SK-N-MC (cell line): ENCODE measurements around the gene WNT7A.

Experiments used
- DNase-seq: peaks from one replicate; pipeline ENCODE4 v3.0.0-alpha.2; 2011; ENCODE audit warnings: low read depth, low spot score
- H3K27ac ChIP-seq: fragments of 200-600 bp; sonication (generic); 2 replicates; pipeline ENCODE4 v1.5.1; 2016; ENCODE audit warnings: mixed run types
- H3K36me3 ChIP-seq: fragments of 200-600 bp; sonication (generic); 2 replicates; pipeline ENCODE4 v1.6.1; 2017; ENCODE audit warnings: antibody characterized with exemption, low read length, mixed read lengths; ENCODE audit not compliant: insufficient read depth
- H3K4me3 ChIP-seq: fragments of 200-600 bp; sonication (generic); 2 replicates; pipeline ENCODE4 v1.5.1; 2016
- H3K9ac ChIP-seq: fragments of 200-600 bp; sonication (generic); 2 replicates; pipeline ENCODE4 v1.8.0; 2017; ENCODE audit warnings: mixed run types, mixed read lengths; ENCODE audit not compliant: insufficient read length
- H3K9me3 ChIP-seq: fragments of 200-600 bp; sonication (generic); 2 replicates; pipeline ENCODE4 v1.6.1; 2017; ENCODE audit warnings: low read depth, mild to moderate bottlenecking, antibody characterized with exemption, low read length, moderate library complexity, mixed read lengths
- EZH2 ChIP-seq: fragments of 200-600 bp; sonication (generic); IDR thresholded peaks from one replicate; pipeline ENCODE4 v1.6.1; 2017; ENCODE audit warnings: antibody characterized with exemption
- FOXP2 ChIP-seq: optimal IDR thresholded peaks from 2 replicates; pipeline ENCODE3; 2011; ENCODE audit warnings: mild to moderate bottlenecking, moderate library complexity; ENCODE audit not compliant: insufficient read depth; ENCODE audit errors: extremely low read length, control extremely low read depth
- POLR2AphosphoS5 ChIP-seq: IDR thresholded peaks from 2 replicates; pipeline ENCODE4 v1.6.1; 2012; ENCODE audit warnings: mild to moderate bottlenecking, low read depth, low read length, borderline replicate concordance

The WNT7A gene

DNA sequence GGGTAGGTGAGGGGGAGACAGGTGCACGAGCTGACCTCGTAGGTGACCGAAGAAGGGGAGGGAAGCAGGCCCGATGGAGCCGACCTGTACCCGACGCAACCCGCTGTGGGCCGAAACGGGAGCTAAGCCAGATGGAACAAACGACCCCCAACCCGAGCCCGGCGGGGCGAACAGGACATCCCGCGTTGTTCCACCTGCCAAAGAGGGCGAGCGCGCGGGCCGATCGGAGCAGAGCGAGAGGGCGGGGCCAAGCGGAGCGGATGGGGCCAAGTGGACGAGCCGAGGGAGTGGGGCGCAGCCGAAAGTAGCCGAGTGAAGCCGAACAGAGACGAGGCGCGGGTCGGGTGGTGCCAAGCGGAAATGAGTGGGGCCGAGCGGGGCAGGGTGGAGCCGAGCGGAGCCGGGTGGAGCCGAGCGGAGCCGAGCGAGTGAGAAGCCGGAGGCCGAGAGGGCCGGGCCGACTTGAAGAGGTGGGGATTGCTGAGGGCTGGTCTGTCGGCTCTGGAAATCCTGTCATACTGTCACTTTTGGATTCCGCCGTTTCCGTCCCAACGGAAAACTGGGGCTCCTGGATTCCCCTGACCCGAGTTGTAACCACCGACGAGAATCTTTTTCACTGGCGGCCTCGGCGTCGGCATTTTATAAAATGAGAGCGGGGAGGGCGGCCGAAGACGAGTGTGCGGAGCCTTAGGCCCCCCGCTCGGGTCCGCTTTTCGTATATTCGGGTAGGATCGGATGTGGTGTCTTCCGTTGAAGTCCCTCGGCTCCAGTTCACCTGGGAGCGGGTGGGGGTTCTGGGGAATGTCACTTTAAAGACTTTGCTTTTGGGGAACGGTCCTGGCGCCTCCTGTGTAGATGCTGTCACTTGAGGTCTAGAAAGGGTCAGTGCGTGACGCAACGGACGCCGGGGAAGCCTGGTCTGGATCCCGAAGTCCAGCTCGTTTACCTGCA is 15.6 kb upstream of the WNT7A start:
- TF ChIP-seq FOXP2, result peak; percentile 49
- TF ChIP-seq EZH2, result no peak
- Histone ChIP-seq H3K9ac (peak overlapping the region; percentile 69), H3K36me3 (no peaks in the 10 kb centered on the region), H3K4me3 (peak overlapping the region; percentile 73), H3K9me3 (no peaks in the 10 kb centered on the region), H3K27ac (no peak overlapping the region)
- no peak for DNase-seq

DNA sequence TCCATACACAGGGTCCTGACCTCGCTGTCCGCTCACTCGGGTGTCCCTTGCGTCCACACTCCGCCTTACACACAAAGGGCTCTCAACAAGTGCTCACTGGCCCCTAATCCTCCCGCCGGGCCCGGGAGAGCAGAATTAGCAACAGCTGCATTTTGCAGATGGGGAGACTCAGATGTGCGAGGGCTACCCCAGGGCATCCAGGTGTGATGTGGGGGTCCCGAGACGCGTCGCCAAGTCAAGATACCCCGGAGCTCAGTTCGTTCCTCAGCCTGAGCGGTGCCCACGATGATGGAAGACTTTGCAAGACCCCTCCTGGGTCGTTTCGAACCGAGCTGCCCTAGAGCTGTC is 14.9 kb upstream of the WNT7A start:
- Histone ChIP-seq H3K36me3 (no peaks in the 10 kb centered on the region), H3K9me3 (no peaks in the 10 kb centered on the region), H3K4me3 (peak overlapping the region; percentile 73), H3K27ac (no peak overlapping the region), H3K9ac (no peak overlapping the region)
- TF ChIP-seq FOXP2, result no peak
- TF ChIP-seq POLR2AphosphoS5, result no peak
- TF ChIP-seq EZH2, result no peak
- no peak for DNase-seq

DNA sequence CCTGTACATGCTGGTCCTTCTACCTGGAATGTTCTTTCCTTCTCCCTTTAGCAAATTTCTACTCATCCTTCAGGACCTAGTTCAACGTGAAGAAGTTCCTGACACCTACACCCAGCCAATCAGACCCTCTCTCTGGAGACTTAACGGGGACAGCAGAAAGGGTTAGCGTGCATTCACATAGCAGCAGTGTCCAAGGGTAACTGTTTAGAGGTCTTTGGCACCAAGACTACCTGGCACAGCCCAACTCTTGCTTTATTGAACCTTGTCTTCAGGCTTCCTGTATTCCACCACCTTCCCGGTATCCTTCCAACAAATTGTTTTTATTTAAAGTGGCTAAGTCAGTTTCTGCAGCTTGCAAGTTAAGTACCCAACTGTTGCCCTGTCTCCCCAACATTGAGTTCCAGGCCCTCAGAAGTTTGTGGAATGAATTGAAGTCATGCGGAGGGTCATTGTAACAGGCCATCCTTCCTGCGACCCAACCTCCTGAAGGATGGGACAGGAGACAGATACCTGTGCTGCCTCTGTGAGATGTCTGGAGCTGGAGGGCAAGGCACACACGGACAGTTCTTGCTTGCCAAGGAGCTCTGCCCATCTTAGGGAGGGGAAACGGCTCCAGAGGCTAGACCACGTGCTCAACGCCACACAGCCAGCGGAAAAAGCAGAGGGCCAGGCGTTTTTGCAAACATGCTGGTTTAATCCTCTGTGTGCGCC is 14.4 kb upstream of the WNT7A start:
- H3K4me3 ChIP-seq, result no peak overlapping the region
- no peaks in the 10 kb centered on the region for H3K36me3 ChIP-seq
- no peaks in the 10 kb centered on the region for H3K9me3 ChIP-seq
- H3K9ac ChIP-seq, result no peak overlapping the region
- TF ChIP-seq POLR2AphosphoS5 (no peak), FOXP2 (no peak), EZH2 (no peak)
- DNase-seq, result no peak
- H3K27ac ChIP-seq, result no peak overlapping the region

DNA sequence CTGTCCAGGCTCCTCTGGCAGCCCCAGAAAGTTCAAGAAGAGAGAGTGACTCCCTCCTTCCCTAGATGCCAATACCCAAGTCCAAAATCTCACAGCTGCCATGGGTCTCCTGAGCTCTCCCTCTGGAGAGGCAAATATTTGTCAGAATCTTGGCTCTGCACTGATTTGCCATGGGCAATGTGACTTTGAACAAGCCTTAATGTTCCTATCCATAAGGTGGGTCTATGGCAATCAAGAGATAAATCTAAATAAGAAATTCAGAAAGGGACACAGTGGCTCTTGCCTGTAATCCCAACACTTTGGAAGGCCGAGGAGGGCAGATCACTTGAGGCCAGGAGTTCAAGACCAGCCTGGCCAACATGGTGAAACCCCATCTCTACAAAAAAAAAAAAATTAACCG is 12.4 kb upstream of the WNT7A start:
- DNase-seq, result no peak
- no peaks in the 10 kb centered on the region for H3K9me3 ChIP-seq
- H3K4me3 ChIP-seq, result no peak overlapping the region
- no peak for TF ChIP-seq FOXP2
- no peak for TF ChIP-seq POLR2AphosphoS5
- TF ChIP-seq EZH2, result no peak
- H3K36me3 ChIP-seq, result no peaks in the 10 kb centered on the region
- H3K9ac ChIP-seq, result no peak overlapping the region
- H3K27ac ChIP-seq, result no peak overlapping the region

DNA sequence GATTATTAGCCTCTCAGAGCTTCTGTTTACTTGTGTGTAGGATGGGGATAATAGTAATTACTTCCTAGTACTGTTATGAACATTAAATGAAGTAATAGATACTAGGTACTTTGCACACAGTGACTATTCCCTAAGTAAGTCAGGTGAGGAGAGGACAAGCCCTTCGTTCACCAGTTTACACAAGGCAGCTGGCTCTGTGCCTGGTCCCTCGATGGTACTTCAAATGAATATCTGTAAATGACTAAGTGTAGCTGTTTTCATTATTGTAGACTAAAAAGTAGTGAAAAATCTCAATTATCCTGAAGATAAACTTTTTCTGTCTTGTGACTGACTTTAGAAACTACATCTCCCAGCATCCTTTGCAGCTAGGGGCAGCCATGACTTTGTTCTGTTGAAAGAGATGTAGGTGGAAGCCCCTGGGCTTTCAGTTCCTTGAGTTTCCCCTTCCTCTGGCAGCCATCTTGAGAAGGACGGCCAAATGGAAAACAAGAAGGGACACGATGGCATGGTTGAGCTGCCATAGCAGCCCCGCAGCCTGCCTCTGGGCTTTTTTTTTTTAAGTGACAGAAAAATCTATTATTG is 11.7 kb upstream of the WNT7A start:
- no peak for DNase-seq
- TF ChIP-seq EZH2, result no peak
- no peak for TF ChIP-seq FOXP2
- no peak for TF ChIP-seq POLR2AphosphoS5
- H3K36me3 ChIP-seq, result no peaks in the 10 kb centered on the region
- H3K9ac ChIP-seq, result no peak overlapping the region
- H3K4me3 ChIP-seq, result no peak overlapping the region
- no peaks in the 10 kb centered on the region for H3K9me3 ChIP-seq
- no peak overlapping the region for H3K27ac ChIP-seq

DNA sequence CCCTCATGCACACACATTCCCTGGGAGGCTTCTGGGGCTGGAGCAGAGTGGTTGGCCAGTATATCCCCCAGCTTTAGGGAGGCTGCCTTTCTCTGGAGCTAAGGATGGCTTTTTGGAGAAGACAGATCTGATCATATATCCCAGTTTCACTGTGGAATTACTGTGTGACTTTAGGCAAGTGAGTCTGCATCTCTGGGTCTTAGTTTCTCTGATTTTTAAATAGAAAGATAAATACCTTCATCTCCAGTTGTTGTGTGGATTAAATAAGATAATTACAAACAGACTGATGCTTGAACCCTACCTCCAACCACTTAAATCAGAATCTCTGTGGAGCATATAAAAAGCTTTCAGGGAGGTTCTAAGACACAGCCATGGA is 11.1 kb upstream of the WNT7A start:
- DNase-seq, result no peak
- TF ChIP-seq POLR2AphosphoS5, result no peak
- no peak for TF ChIP-seq EZH2
- TF ChIP-seq FOXP2, result no peak
- Histone ChIP-seq H3K9me3 (no peaks in the 10 kb centered on the region), H3K27ac (no peak overlapping the region), H3K9ac (no peak overlapping the region), H3K4me3 (no peak overlapping the region), H3K36me3 (no peaks in the 10 kb centered on the region)

DNA sequence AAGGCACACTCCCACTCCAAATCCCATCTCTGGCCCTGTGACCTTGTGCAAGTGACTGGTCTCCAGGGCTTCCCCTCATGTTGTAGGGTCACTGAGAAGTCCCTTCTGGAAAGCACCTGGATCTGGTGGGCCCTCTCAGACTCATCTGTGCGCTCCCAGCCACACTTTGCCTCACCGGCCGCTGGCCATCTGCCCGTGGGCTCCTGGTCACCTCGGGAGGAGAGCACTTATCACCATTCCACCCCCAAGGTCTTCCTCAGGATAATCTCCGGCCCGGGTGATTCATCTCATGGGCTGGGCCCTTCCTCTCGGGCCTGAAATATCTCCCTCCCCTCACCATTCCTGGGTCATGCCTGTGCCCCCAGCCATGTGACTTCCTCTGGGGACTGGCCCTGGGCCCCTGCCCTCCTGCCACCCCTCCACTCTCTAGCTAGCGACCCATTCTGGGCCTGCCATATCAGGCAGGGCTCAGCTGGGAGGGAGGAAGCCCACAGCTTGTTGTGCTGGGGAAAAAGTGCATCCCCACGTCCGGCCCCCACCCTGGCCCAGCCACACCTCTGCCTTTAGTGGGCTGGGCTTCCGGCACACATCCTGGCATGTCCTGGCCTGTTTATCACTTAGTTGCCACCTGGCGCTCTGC is 10.6 kb upstream of the WNT7A start:
- H3K9me3 ChIP-seq, result no peaks in the 10 kb centered on the region
- TF ChIP-seq FOXP2 (no peak), EZH2 (no peak), POLR2AphosphoS5 (no peak)
- DNase-seq, result no peak
- H3K36me3 ChIP-seq, result no peaks in the 10 kb centered on the region
- H3K27ac ChIP-seq, result no peak overlapping the region
- H3K4me3 ChIP-seq, result no peak overlapping the region
- H3K9ac ChIP-seq, result no peak overlapping the region

DNA sequence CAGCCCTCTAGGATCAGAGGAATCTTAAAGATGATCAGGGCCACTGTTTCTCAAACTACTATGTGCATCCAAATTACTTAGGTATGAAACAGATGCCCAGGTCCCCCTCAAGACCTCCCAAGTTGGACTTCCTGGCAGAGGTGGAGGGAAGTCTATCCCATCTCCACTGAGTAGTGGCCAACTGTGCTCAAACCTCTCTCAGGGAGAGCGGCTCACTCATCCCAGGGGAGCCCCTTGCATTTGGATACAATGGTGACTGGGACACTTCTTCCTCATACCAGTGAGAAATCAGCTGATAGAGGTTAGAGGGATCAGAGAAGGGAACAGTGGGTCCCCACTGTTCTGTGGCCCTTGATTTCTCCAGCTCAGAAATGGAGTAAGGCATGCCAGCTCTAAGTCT is 8.7 kb upstream of the WNT7A start:
- Histone ChIP-seq H3K27ac (no peak overlapping the region), H3K36me3 (no peaks in the 10 kb centered on the region), H3K9ac (no peak overlapping the region), H3K9me3 (no peaks in the 10 kb centered on the region), H3K4me3 (no peak overlapping the region)
- TF ChIP-seq FOXP2 (no peak), POLR2AphosphoS5 (no peak), EZH2 (no peak)
- DNase-seq, result no peak
